H1 (cell line): ENCODE measurements around the gene B9D2. TPM values are rescaled to one million over a fixed set of nuclear protein-coding genes. Genes with fewer than 3 reads are reported as not detected.
A peak's percentile ranks its signal among the peaks of the same experiment; 100 is the strongest.

Experiments
- CTCF ChIA-PET: fragments of 300-600 bp; sonication (Branson Sonifier 250); formaldehyde crosslinking; loops from one replicate; lab custom pipeline; 2021; ENCODE audit not compliant: partially characterized antibody; lab: Charles Lee
- POLR2A ChIA-PET: fragments of 300-600 bp; sonication (Branson Sonifier 250); formaldehyde crosslinking; loops from one replicate; lab custom pipeline; 2021; ENCODE audit warnings: inconsistent platforms; ENCODE audit not compliant: partially characterized antibody; lab: Charles Lee
- DNase-seq, 2 experiments: peaks; one replicate each; pipeline versions ENCODE4 v3.0.0 to v3.0.0-alpha.2; 2010 to 2022; ENCODE audit warnings: low spot score in 2 of 2, low read depth in 1 of 2, mixed read lengths in 1 of 2
- FAIRE-seq: peaks from 2 replicates; lab custom pipeline; 2011; peaks lifted over from hg19 to GRCh38; lab: Jason Lieb, UNC
- H2AFZ ChIP-seq: 2 replicates; pipeline ENCODE4 v1.8.1; 2012; ENCODE audit warnings: low read length, inconsistent platforms
- H2AK5ac ChIP-seq: 2 replicates; pipeline ENCODE4 v1.6.1; 2013; ENCODE audit warnings: low read depth, low read length
- H2BK120ac ChIP-seq: replicated peaks from 2 replicates; pipeline ENCODE3; 2013; ENCODE audit warnings: low read depth, low read length, inconsistent platforms
- H2BK12ac ChIP-seq: 2 replicates; pipeline ENCODE4 v1.6.1; 2013; ENCODE audit warnings: low read depth, low read length
- H2BK15ac ChIP-seq: 2 replicates; pipeline ENCODE4 v1.6.1; 2013; ENCODE audit warnings: low read length
- H2BK20ac ChIP-seq: 2 replicates; pipeline ENCODE4 v1.6.1; 2013; ENCODE audit warnings: low read length
- H2BK5ac ChIP-seq: 2 replicates; pipeline ENCODE4 v1.6.1; 2013; ENCODE audit warnings: low read depth, low read length
- H3K14ac ChIP-seq: 2 replicates; pipeline ENCODE4 v1.6.1; 2013; ENCODE audit warnings: inconsistent platforms; ENCODE audit not compliant: insufficient read length
- H3K18ac ChIP-seq: 2 replicates; pipeline ENCODE4 v1.6.1; 2013; ENCODE audit warnings: low read length; ENCODE audit errors: extremely low read depth
- H3K23ac ChIP-seq: 2 replicates; pipeline ENCODE4 v1.6.1; 2013; ENCODE audit warnings: inconsistent platforms; ENCODE audit not compliant: insufficient read length
- H3K23me2 ChIP-seq: 2 replicates; pipeline ENCODE4 v1.6.1; 2013; ENCODE audit warnings: low read depth, low read length
- H3K27ac ChIP-seq: 2 replicates; pipeline ENCODE4 v1.6.1; 2011; ENCODE audit warnings: low read depth, low read length, inconsistent platforms
- H3K27me3 ChIP-seq, 4 experiments: replicated peaks in 1 of 4; 1 replicate in 1 of 4; 2 replicates in 3 of 4; pipeline versions ENCODE4 v1.6.1 to v1.8.1; 2011 to 2013; ENCODE audit warnings: low read length in 3 of 4, mild to moderate bottlenecking in 3 of 4, inconsistent platforms in 2 of 4, mixed read lengths in 2 of 4, moderate library complexity in 1 of 4; ENCODE audit not compliant: control insufficient read depth in 3 of 4, insufficient read depth in 3 of 4; ENCODE audit errors: extremely low read depth in 1 of 4
- H3K36me3 ChIP-seq, 4 experiments: 2 replicates each; pipeline versions ENCODE4 v1.6.1 to v1.8.1; 2011 to 2013; ENCODE audit warnings: mild to moderate bottlenecking in 4 of 4, low read length in 3 of 4, moderate library complexity in 2 of 4, control low read depth in 1 of 4, inconsistent platforms in 1 of 4; ENCODE audit not compliant: insufficient read depth in 4 of 4, control insufficient read depth in 2 of 4
- H3K4ac ChIP-seq: replicated peaks from 2 replicates; pipeline ENCODE3; 2013; ENCODE audit warnings: low read length, low read depth, mixed read lengths, inconsistent platforms; ENCODE audit not compliant: insufficient read length
- H3K4me1 ChIP-seq, 4 experiments: replicated peaks in 1 of 4; 1 replicate in 1 of 4; 2 replicates in 3 of 4; pipeline versions ENCODE4 v1.6.1 to v1.8.1; 2011 to 2013; ENCODE audit warnings: low read length in 3 of 4, inconsistent platforms in 2 of 4, mixed read lengths in 1 of 4; ENCODE audit not compliant: insufficient read depth in 4 of 4, control insufficient read depth in 3 of 4
- H3K4me2 ChIP-seq, 2 experiments: 2 replicates each; pipeline versions ENCODE4 v1.6.1 to v1.8.1; 2011 to 2013; ENCODE audit warnings: low read depth in 2 of 2, low read length in 2 of 2, control low read depth in 1 of 2, inconsistent platforms in 1 of 2, mild to moderate bottlenecking in 1 of 2; ENCODE audit not compliant: insufficient read depth in 1 of 2
- H3K4me3 ChIP-seq, 4 experiments: fragments of 200-600, 300-600 bp in 1 of 4; sonication (generic), shearing (Covaris generic), sonication (Bioruptor Twin) in 1 of 4; 2 replicates each; pipeline versions ENCODE4 v1.5.1 to v1.8.1; 2011 to 2016; ENCODE audit warnings: low read length in 4 of 4, low read depth in 3 of 4, control low read depth in 2 of 4, inconsistent platforms in 2 of 4, mild to moderate bottlenecking in 2 of 4, mixed read lengths in 1 of 4, moderate library complexity in 1 of 4; ENCODE audit not compliant: insufficient read depth in 2 of 4; ENCODE audit errors: extremely low read depth in 1 of 4
- H3K56ac ChIP-seq: replicated peaks from 2 replicates; pipeline ENCODE3; 2013; ENCODE audit warnings: low read depth, mild to moderate bottlenecking, mixed read lengths, low read length, inconsistent platforms; ENCODE audit not compliant: insufficient read length
- H3K79me1 ChIP-seq: 2 replicates; pipeline ENCODE4 v1.6.1; 2013; ENCODE audit warnings: low read depth, low read length, control low read depth
- H3K79me2 ChIP-seq, 2 experiments: 2 replicates each; pipeline versions ENCODE4 v1.6.1 to v1.8.1; 2012 to 2013; ENCODE audit warnings: low read length in 2 of 2, mild to moderate bottlenecking in 2 of 2, inconsistent platforms in 1 of 2; ENCODE audit not compliant: insufficient read depth in 2 of 2, control insufficient read depth in 1 of 2
- H3K9ac ChIP-seq, 4 experiments: replicated peaks in 1 of 4; 1 replicate in 1 of 4; 2 replicates in 3 of 4; pipeline versions ENCODE4 v1.6.1 to v1.8.1; 2011 to 2013; ENCODE audit warnings: low read depth in 3 of 4, low read length in 3 of 4, control low read depth in 2 of 4, mild to moderate bottlenecking in 2 of 4, moderate library complexity in 2 of 4, inconsistent platforms in 1 of 4; ENCODE audit errors: extremely low read depth in 1 of 4
- H3K9me3 ChIP-seq, 2 experiments: 2 replicates each; pipeline versions ENCODE4 v1.6.1 to v1.8.1; 2012 to 2013; ENCODE audit warnings: mild to moderate bottlenecking in 2 of 2, moderate library complexity in 2 of 2, control low read depth in 1 of 2, inconsistent platforms in 1 of 2, low read depth in 1 of 2, low read length in 1 of 2, mixed read lengths in 1 of 2; ENCODE audit not compliant: insufficient read depth in 2 of 2
- H4K20me1 ChIP-seq, 2 experiments: replicated peaks in 1 of 2; 2 replicates each; pipeline versions ENCODE3 to v1.8.1; 2011 to 2013; ENCODE audit warnings: inconsistent platforms in 2 of 2, low read length in 2 of 2, mild to moderate bottlenecking in 1 of 2; ENCODE audit not compliant: insufficient read depth in 2 of 2, control insufficient read depth in 1 of 2
- H4K5ac ChIP-seq: 2 replicates; pipeline ENCODE4 v1.6.1; 2013; ENCODE audit warnings: low read length, low read depth, mixed read lengths, inconsistent platforms; ENCODE audit not compliant: insufficient read length
- H4K8ac ChIP-seq: 2 replicates; pipeline ENCODE4 v1.8.0; 2013; ENCODE audit warnings: mild to moderate bottlenecking, moderate library complexity, low read length, inconsistent platforms; ENCODE audit not compliant: insufficient read depth; ENCODE audit errors: extremely low read depth
- H4K91ac ChIP-seq: replicated peaks from 2 replicates; pipeline ENCODE3; 2013; ENCODE audit warnings: low read length, mixed read lengths, inconsistent platforms; ENCODE audit not compliant: insufficient read length
- ASH2L ChIP-seq: fragments of 200-600, 300-600 bp; sonication (generic); IDR thresholded peaks from one replicate; pipeline ENCODE4 v1.7.1; 2017; ENCODE audit warnings: low read length
- CREB1 ChIP-seq: IDR thresholded peaks from 2 replicates; pipeline ENCODE4 v1.6.1; 2012; ENCODE audit warnings: inconsistent platforms
- EGR1 ChIP-seq: IDR thresholded peaks from 2 replicates; pipeline ENCODE4 v1.6.1; 2011; ENCODE audit warnings: low read depth, low read length, borderline replicate concordance
- FOSL1 ChIP-seq: IDR thresholded peaks from 2 replicates; pipeline ENCODE4 v1.6.1; 2011; ENCODE audit warnings: mild to moderate bottlenecking, low read depth, low read length, moderate library complexity; ENCODE audit not compliant: insufficient read depth
- KDM4A ChIP-seq: IDR thresholded peaks from one replicate; pipeline ENCODE4 v1.7.1; 2012; ENCODE audit warnings: low read depth, mild to moderate bottlenecking, moderate library complexity, low read length, inconsistent platforms; ENCODE audit not compliant: severe bottlenecking
- PHF8 ChIP-seq: fragments of 200-600 bp; sonication (generic); conservative IDR thresholded peaks from 2 replicates; pipeline ENCODE4 v1.7.1; 2012; ENCODE audit warnings: low read depth, mild to moderate bottlenecking, inconsistent platforms, low read length, moderate library complexity
- POLR2A ChIP-seq, 2 experiments: IDR thresholded peaks; 1 replicate in 1 of 2; 2 replicates in 1 of 2; pipeline ENCODE4 v1.6.1; 2011; ENCODE audit warnings: low read depth in 2 of 2, low read length in 2 of 2, mild to moderate bottlenecking in 2 of 2; ENCODE audit errors: control extremely low read depth in 1 of 2
- SIN3A ChIP-seq, 2 experiments: IDR thresholded peaks in 1 of 2; conservative IDR thresholded peaks in 1 of 2; 2 replicates each; pipeline ENCODE4 v1.6.1; 2011 to 2012; ENCODE audit warnings: low read length in 2 of 2, improper control_type of control experiment in 1 of 2, low read depth in 1 of 2, mild to moderate bottlenecking in 1 of 2
- SP1 ChIP-seq: IDR thresholded peaks from 2 replicates; pipeline ENCODE4 v1.6.1; 2011; ENCODE audit warnings: low read depth, low read length
- SP2 ChIP-seq: IDR thresholded peaks from 2 replicates; pipeline ENCODE4 v1.6.1; 2012; ENCODE audit warnings: mild to moderate bottlenecking, low read length, inconsistent platforms
- SRF ChIP-seq: IDR thresholded peaks from 2 replicates; pipeline ENCODE4 v1.6.1; 2011; ENCODE audit warnings: mild to moderate bottlenecking, low read depth, low read length, moderate library complexity
- WGBS, 2 experiments: shearing (Covaris generic) in 1 of 2; methylation state at CpG; one replicate each; pipeline versions ENCODE4 v1.1.6 to v1.1.7; 2013 to 2015; ENCODE audit warnings: low lambda C conversion rate in 2 of 2, mixed read lengths in 2 of 2, inconsistent platforms in 1 of 2, low coverage in 1 of 2, missing lambda C conversion rate in 1 of 2; ENCODE audit not compliant: insufficient replicate concordance in 2 of 2, insufficient coverage in 1 of 2, insufficient read length in 1 of 2; ENCODE audit errors: extremely low coverage in 1 of 2, missing lambda C conversion rate in 1 of 2; 5-methylcytosine and 5-hydroxymethylcytosine counted together
- polyA plus RNA-seq, 7 experiments: library from polyadenylated mRNA; depleted of rRNA in 3 of 7; stranded (reverse) in 5 of 7; unstranded in 2 of 7; fragments of >200 nt in 5 of 7; fragments of 200-250 nt in 2 of 7; gene quantifications; 1 replicate in 5 of 7; 2 replicates in 1 of 7; 4 replicates in 1 of 7; pipeline versions ENCODE4 v1.2.1 to v1.2.3, GENCODE V29; 2011 to 2013; ENCODE audit warnings: missing spikeins in 2 of 7, mixed read lengths in 2 of 7
- total RNA-seq: library from RNA; stranded (reverse); fragmentation: NEBNext Ultra II Directional; extraction: Animal tissue kit (Norgen Biotek cat#: 25700); gene quantifications from 2 replicates; pipeline ENCODE4 v1.2.1, GENCODE V29; 2021

B9D2 gene
- total and polyA plus RNA-seq, 2 of the 8 experiments (the other 6 are each of a cell fraction or from before 2014, with no cell fraction given): 4.9 to 6.3 TPM

DNA sequence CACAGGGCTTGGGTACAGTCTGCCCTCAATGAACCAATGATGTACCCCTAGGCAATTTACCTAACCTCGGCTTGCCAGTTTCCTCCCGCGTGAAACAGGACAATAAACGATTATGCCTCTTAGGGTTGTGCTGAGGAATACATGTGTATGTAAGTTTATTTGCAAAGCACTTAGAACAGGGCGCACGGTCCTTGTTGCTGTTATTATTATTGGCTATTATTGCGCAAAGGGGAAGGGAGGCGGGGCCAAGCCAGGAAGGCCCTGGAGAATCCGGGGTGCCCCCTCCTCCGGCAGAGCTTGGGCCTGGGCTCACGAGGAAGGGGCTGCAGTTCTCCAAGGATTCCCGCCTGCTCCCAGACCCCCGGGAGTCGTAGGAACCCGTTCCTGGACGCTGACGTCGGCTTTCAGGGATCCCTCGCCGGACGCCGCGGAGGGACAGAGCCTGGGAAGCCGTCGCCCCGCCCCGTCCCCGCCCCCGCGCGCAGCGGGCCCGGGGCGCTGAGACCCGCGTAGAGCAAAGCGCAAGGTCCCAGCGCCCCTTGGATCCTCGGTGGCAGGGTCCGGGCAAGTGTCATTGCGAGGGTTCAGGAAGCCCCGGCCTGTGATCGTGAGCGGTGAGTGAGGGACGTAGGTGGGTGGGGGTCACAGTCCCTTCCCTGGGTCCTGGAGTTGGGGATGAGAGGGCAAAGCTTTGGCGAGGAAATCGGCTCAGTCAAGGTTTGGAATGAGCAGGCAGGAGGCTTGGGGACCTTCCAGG lies 12.5 kb upstream of the B9D2 start, which contains the start of gene TMEM91:
Gene TMEM91 (plus strand): TSS at position 293 of the 757 bp plus-strand sequence. CDS start 1,777 bp downstream, outside the sequence.
- Histone ChIP-seq H3K14ac (no peak within 1 kb of the TSS), H2AK5ac (peak within 1 kb of the TSS; percentile 53), H2BK20ac (no peak within 1 kb of the TSS), H3K79me2 (no peaks in the 10 kb centered on the region), H3K56ac (no peak within 1 kb of the TSS), H2BK12ac (peak within 1 kb of the TSS; percentile 80; the same call in 1 of the 2 replicates), H2BK120ac (no peak within 1 kb of the TSS), H4K91ac (no peak within 1 kb of the TSS), H4K20me1 (no peaks in the 10 kb centered on the region), H3K4me3 (peak within 1 kb of the TSS; percentile 61 to 82 (median 71)), H3K9ac (peak within 1 kb of the TSS in 3 of 4 experiments; percentile 38 to 72 (median 44); a peak in 5 of 7 replicates), H3K4me2 (peak within 1 kb of the TSS; percentile 96), H4K5ac (no peak within 1 kb of the TSS), H3K9me3 (no peaks in the 10 kb centered on the region), H3K23ac (no peak within 1 kb of the TSS), H2BK15ac (peak within 1 kb of the TSS; percentile 88), H4K8ac (no peak within 1 kb of the TSS; the same call in 1 of the 2 replicates), H3K18ac (peak within 1 kb of the TSS; percentile 90), H3K79me1 (no peaks in the 10 kb centered on the region), H3K4me1 (peaks cover 0 to 5% (median 4%) of the 10 kb centered on the region in 4 experiments; a peak in 5 of 7 replicates), H2AFZ (peak within 1 kb of the TSS; percentile 91; the same call in 1 of the 2 replicates), H3K36me3 (no peaks in the 10 kb centered on the region), H3K23me2 (peaks cover 12% of the 10 kb centered on the region), H3K27ac (no peak within 1 kb of the TSS), H2BK5ac (0 out of 2 replicates have a peak within 1 kb of the TSS, but pooled peaks have one; percentile 35), H3K27me3 (peaks cover 0 to 9% (median 2%) of the 10 kb centered on the region in 4 experiments; a peak in 4 of 7 replicates), H3K4ac (no peak within 1 kb of the TSS)
- DNase-seq (peak in 1 of 2 experiments; percentile 85), FAIRE-seq (no peak)
- ChIA-PET CTCF (interaction anchor here (0.6 to 1.8 kb wide), 6 partner anchors 11 to 187 kb away, joined by 3 to 5 read pairs (median 3); partner anchors contain the start of gene B9D2), POLR2A (interaction anchor here (0.6 to 3.8 kb wide), 10 partner anchors 9 to 63 kb away, joined by 3 to 10 read pairs (median 3); partner anchors contain the start of gene DMAC2)
- 3% methylated on average over 28 of the region's 47 CpGs; no CpG with 5 or more reads in 1 of the 2 experiments for WGBS, 2 experiments
- TF ChIP-seq SIN3A (conservative IDR thresholded peaks at IDR 0.05 in 1 of 2, IDR thresholded peaks at IDR 0.05 in 1 of 2; ENCODE audit: low read depth in 1 of 2, low read length in 2 of 2): peak in 1 of 2 experiments; percentile 59; a peak in 1 of 4 replicates
- peak in 1 of 2 experiments; percentile 40; a peak in 2 of 3 replicates for TF ChIP-seq POLR2A (IDR thresholded peaks at IDR 0.05; ENCODE audit: control extremely low read depth in 1 of 2, low read depth in 2 of 2, low read length in 2 of 2)
- TF ChIP-seq PHF8: 0 out of 2 replicates have a peak, but pooled peaks have one; percentile 39
- TF ChIP-seq KDM4A: peak; percentile 60
- no peak for TF ChIP-seq SP2
- peak; percentile 50 for TF ChIP-seq ASH2L
- TF ChIP-seq SRF: no peak
- no peak; the same call in 1 of the 2 replicates for TF ChIP-seq SP1
- TF ChIP-seq CREB1: peak; percentile 61
- peak; percentile 97; the same call in 1 of the 2 replicates for TF ChIP-seq EGR1
- TF ChIP-seq FOSL1: peak; percentile 21; the same call in 1 of the 2 replicates
